Stimulated activated naive CD8-positive, alpha-beta T cell treated with anti-CD3 and anti-CD28 coated beads, Interleukin-15, Interleukin-2, amounts not matched to agents 100 ng/mL and 50 ng/mL, for 24 hours (primary cell): ENCODE results near the gene THEMIS.

Experiments
- H3K27ac Mint-ChIP-seq: one replicate; pipeline ENCODE4 v1.8.0; 2021; ENCODE audit warnings: mild to moderate bottlenecking, mixed read lengths
- H3K27me3 Mint-ChIP-seq: one replicate; pipeline ENCODE4 v1.8.0; 2021; ENCODE audit warnings: mixed read lengths
- H3K36me3 Mint-ChIP-seq: one replicate; pipeline ENCODE4 v1.8.0; 2021; ENCODE audit warnings: low read depth, mixed read lengths
- H3K4me1 Mint-ChIP-seq: one replicate; pipeline ENCODE4 v1.8.0; 2021; ENCODE audit warnings: low read depth, mixed read lengths
- H3K4me3 Mint-ChIP-seq: one replicate; pipeline ENCODE4 v1.8.0; 2021; ENCODE audit warnings: mild to moderate bottlenecking, mixed read lengths
- H3K9me3 Mint-ChIP-seq: one replicate; pipeline ENCODE4 v1.8.0; 2021; ENCODE audit warnings: mixed read lengths

THEMIS gene

GRCh38 chr6:127924031-127924430 is 23.2 kb upstream of the THEMIS start:
- no peak overlapping the region for H3K4me3 Mint-ChIP-seq
- H3K27ac Mint-ChIP-seq, result peak overlapping the region; percentile 63
- peaks cover 67% of the 10 kb centered on the region for H3K4me1 Mint-ChIP-seq
- no peaks in the 10 kb centered on the region for H3K27me3 Mint-ChIP-seq
- H3K9me3 Mint-ChIP-seq, result peaks cover 23% of the 10 kb centered on the region
- H3K36me3 Mint-ChIP-seq, result peaks cover 3% of the 10 kb centered on the region

- Mint-ChIP-seq H3K36me3 (peaks cover 3% of the 10 kb centered on the region), H3K9me3 (peaks cover 18% of the 10 kb centered on the region), H3K27me3 (no peaks in the 10 kb centered on the region), H3K27ac (peak overlapping the region; percentile 63), H3K4me3 (peak overlapping the region; percentile 1), H3K4me1 (peaks cover 76% of the 10 kb centered on the region)
Observed at GRCh38 chr6:127923135-127923534, 22.3 kb upstream of the THEMIS start.

DNA sequence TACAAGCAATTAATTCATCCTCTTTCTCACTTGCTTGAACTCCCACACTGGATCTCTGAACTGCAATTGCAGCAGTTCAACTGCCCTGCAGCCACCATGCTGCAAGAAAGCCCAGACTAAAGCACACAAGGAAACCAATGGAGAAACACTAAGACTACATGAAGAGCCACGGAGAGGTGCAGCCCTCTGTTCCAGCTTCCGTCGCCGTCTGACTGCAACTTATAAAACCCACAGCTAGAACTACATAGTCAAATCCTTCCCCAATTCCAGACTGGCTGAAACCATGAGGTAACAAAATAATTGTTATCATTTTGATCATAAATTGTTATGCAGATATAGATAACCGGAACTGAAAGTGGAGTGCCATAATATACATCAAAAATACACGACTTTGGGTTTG is 21.1 kb upstream of the THEMIS start:
- Mint-ChIP-seq H3K9me3 (peaks cover 10% of the 10 kb centered on the region), H3K27me3 (no peaks in the 10 kb centered on the region), H3K4me1 (peaks cover 87% of the 10 kb centered on the region), H3K27ac (peak overlapping the region; percentile 63), H3K4me3 (peak overlapping the region; percentile 56), H3K36me3 (peaks cover 3% of the 10 kb centered on the region)

- H3K27me3 Mint-ChIP-seq, result no peaks in the 10 kb centered on the region
- peaks cover 1% of the 10 kb centered on the region for H3K36me3 Mint-ChIP-seq
- H3K4me3 Mint-ChIP-seq, result peak overlapping the region; percentile 30
- H3K9me3 Mint-ChIP-seq, result peaks cover 7% of the 10 kb centered on the region
- H3K27ac Mint-ChIP-seq, result no peak overlapping the region
- peaks cover 95% of the 10 kb centered on the region for H3K4me1 Mint-ChIP-seq
Observed at GRCh38 chr6:127920804-127921203, 19.9 kb upstream of the THEMIS start.

- Mint-ChIP-seq H3K27me3 (no peaks in the 10 kb centered on the region), H3K36me3 (no peaks in the 10 kb centered on the region), H3K4me1 (peaks cover 91% of the 10 kb centered on the region), H3K4me3 (peak overlapping the region; percentile 56), H3K9me3 (no peaks in the 10 kb centered on the region), H3K27ac (peak overlapping the region; percentile 80)
Observed at GRCh38 chr6:127918506-127919427, 17.9 kb upstream of the THEMIS start.

- H3K36me3 Mint-ChIP-seq, result peaks cover 6% of the 10 kb centered on the region
- peak overlapping the region; percentile 56 for H3K4me3 Mint-ChIP-seq
- peaks cover 2% of the 10 kb centered on the region for H3K9me3 Mint-ChIP-seq
- no peaks in the 10 kb centered on the region for H3K27me3 Mint-ChIP-seq
- H3K27ac Mint-ChIP-seq, result peak overlapping the region; percentile 80
- H3K4me1 Mint-ChIP-seq, result peaks cover 90% of the 10 kb centered on the region
Observed at GRCh38 chr6:127917766-127918165, 16.9 kb upstream of the THEMIS start.

DNA sequence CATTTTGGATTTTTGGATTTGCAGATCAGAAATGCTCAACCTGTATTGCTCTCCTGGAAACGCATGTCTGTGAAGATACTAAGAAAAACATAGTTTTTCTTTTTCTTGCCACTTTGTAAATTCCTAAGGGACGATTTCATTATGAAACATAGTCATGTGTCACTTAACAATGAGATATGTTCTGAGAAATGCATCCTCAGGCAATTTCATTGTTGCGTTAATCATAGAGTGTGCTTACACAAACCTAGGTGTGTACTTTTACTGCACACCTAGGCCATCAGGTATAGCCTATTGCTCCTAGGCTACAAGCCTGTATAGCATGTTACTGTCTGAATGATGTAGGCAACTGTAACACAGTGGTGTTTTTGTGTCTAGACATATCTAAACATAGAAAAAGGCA is 13.4 kb upstream of the THEMIS start:
- peaks cover 69% of the 10 kb centered on the region for H3K4me1 Mint-ChIP-seq
- peak overlapping the region; percentile 38 for H3K27ac Mint-ChIP-seq
- H3K27me3 Mint-ChIP-seq, result no peaks in the 10 kb centered on the region
- peaks cover 30% of the 10 kb centered on the region for H3K36me3 Mint-ChIP-seq
- peaks cover 18% of the 10 kb centered on the region for H3K9me3 Mint-ChIP-seq
- peak overlapping the region; percentile 11 for H3K4me3 Mint-ChIP-seq

GRCh38 chr6:127912914-127913313 is 12.1 kb upstream of the THEMIS start:
- Mint-ChIP-seq H3K27me3 (no peaks in the 10 kb centered on the region), H3K4me3 (no peak overlapping the region), H3K9me3 (peaks cover 20% of the 10 kb centered on the region), H3K4me1 (peaks cover 66% of the 10 kb centered on the region), H3K27ac (peak overlapping the region; percentile 1), H3K36me3 (peaks cover 34% of the 10 kb centered on the region)

DNA sequence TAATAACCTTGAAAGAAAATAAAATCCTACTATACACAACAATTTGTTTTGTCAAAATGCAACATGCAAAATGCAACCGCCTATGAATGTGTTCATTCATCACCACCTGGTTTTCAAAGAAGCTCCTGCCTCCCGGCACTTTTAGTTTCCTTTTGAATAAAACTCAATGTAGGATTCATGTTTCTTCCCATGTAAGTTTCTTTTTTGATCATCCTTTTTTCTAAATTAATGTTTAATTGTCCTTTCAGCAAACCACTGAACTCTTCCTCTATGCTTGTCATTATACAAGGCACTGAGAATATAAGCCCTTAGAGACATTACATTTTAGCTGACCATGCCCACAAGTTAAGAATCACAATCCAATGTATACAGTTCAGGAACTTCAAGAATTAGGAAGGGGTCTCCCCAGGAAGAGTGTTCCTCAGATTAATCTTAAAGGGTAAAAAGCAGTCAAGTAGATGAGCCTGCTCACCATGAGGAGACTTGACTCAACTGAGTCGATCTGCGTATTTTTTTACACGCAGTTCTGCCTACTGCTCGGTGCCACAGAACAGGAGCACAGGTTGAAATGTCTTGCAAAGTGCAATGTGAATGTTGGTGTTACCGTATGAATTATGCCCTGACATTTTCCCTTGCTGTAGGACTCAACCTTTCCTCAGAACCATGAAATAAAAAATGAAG is 7.2 kb upstream of the THEMIS start:
- H3K4me3 Mint-ChIP-seq, result peak overlapping the region; percentile 78
- peak overlapping the region; percentile 92 for H3K27ac Mint-ChIP-seq
- H3K4me1 Mint-ChIP-seq, result peaks cover 65% of the 10 kb centered on the region
- peaks cover 31% of the 10 kb centered on the region for H3K36me3 Mint-ChIP-seq
- H3K9me3 Mint-ChIP-seq, result peaks cover 20% of the 10 kb centered on the region
- no peaks in the 10 kb centered on the region for H3K27me3 Mint-ChIP-seq

- peak overlapping the region; percentile 6 for H3K4me3 Mint-ChIP-seq
- peak overlapping the region; percentile 67 for H3K27ac Mint-ChIP-seq
- H3K9me3 Mint-ChIP-seq, result peaks cover 2% of the 10 kb centered on the region
- H3K27me3 Mint-ChIP-seq, result no peaks in the 10 kb centered on the region
- H3K36me3 Mint-ChIP-seq, result peaks cover 2% of the 10 kb centered on the region
- peaks cover 72% of the 10 kb centered on the region for H3K4me1 Mint-ChIP-seq
Observed at GRCh38 chr6:127904160-127904559, 3.3 kb upstream of the THEMIS start.

- Mint-ChIP-seq H3K9me3 (no peaks in the 10 kb centered on the region), H3K27me3 (no peaks in the 10 kb centered on the region), H3K4me3 (peak overlapping the region; percentile 56), H3K4me1 (peaks cover 72% of the 10 kb centered on the region), H3K27ac (peak overlapping the region; percentile 93), H3K36me3 (no peaks in the 10 kb centered on the region)
Observed at GRCh38 chr6:127902933-127903332, 2.1 kb upstream of the THEMIS start.

GRCh38 chr6:127897484-127897883 is 3.4 kb downstream of the THEMIS start:
- Mint-ChIP-seq H3K27me3 (no peaks in the 10 kb centered on the region), H3K4me3 (peak overlapping the region; percentile 89), H3K36me3 (peaks cover 3% of the 10 kb centered on the region), H3K27ac (peak overlapping the region; percentile 88), H3K4me1 (peaks cover 42% of the 10 kb centered on the region), H3K9me3 (no peaks in the 10 kb centered on the region)

DNA sequence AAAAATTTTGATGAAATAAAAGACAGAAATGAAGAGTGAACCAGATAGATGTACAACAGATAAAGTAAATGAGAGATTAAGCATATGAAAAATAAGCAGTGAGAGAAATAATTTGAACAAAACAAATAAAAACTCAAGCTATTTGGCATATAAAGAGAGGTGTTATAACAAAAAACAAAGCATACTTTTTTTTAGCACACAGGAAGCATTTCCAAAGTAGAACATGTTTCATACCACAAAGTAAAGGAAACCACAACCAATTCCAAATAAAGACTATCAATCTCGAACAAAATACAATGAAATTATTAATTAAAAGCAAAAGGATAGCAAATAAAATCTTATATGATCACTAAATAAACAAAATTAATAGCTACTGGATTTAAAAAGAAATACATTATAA is 6.8 kb downstream of the THEMIS start:
- H3K4me1 Mint-ChIP-seq, result peaks cover 52% of the 10 kb centered on the region
- H3K27ac Mint-ChIP-seq, result peak overlapping the region; percentile 94
- H3K36me3 Mint-ChIP-seq, result peaks cover 21% of the 10 kb centered on the region
- H3K27me3 Mint-ChIP-seq, result no peaks in the 10 kb centered on the region
- peak overlapping the region; percentile 89 for H3K4me3 Mint-ChIP-seq
- H3K9me3 Mint-ChIP-seq, result no peaks in the 10 kb centered on the region

DNA sequence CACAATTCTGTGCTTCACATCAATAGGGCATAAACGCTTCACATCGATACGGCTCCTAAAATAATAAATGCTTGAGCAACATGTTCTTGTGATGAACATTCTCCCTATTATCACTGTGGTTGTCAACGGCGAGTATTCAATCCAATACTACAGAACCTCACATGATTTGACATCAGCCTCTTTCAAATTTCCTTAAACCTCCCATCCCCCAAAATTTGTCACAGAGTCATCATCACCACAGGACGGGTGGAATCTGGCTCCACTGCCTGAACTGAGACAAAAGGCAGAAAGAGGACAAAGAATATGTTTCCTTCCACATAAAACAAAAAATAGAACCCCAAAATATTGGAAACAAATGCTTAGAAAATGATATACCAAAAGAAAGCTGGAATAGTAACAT is 7.3 kb downstream of the THEMIS start:
- Mint-ChIP-seq H3K4me1 (peaks cover 49% of the 10 kb centered on the region), H3K27me3 (no peaks in the 10 kb centered on the region), H3K36me3 (peaks cover 22% of the 10 kb centered on the region), H3K4me3 (peak overlapping the region; percentile 89), H3K9me3 (no peaks in the 10 kb centered on the region), H3K27ac (peak overlapping the region; percentile 94)

DNA sequence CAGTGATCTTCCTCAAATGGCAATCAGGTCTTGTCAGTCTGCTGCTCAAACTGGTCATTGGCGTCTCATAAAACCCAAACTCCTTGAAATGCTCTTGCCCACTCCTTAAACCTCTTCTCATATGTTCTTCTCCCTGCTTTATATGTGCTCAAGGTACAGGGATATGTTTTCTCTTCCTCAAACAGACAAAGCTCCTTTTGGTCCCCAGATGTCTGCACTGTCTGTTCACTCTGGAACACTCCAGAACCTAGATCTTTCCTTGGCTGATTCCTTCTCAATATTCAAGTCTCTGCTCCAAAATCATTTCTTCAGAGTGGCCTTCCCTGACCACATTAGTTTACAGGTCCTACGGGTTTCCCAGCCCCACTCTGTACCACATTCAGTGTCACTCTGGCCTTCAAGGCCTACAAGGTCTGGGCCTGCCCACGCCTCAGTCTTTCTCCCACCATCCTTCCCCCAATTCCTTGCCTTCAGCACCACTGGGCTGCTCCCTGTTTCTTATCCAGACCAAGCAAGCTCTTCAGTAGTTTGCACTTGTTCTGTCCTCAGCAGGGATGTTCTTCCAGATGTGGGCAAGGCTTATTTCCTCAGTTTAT is 9.0 kb downstream of the THEMIS start:
- Mint-ChIP-seq H3K27ac (peak overlapping the region; percentile 88), H3K36me3 (peaks cover 27% of the 10 kb centered on the region), H3K4me3 (peak overlapping the region; percentile 89), H3K27me3 (no peaks in the 10 kb centered on the region), H3K4me1 (peaks cover 52% of the 10 kb centered on the region), H3K9me3 (no peaks in the 10 kb centered on the region)
